Thyroid gland (tissue), 4 donors: ENCODE measurements around the gene CANT1.

ENCODE experiments used
- POLR2A ChIP-seq, 2 donors: fragments of 450-650 bp; IDR thresholded peaks; one replicate each; pipeline ENCODE4 v1.6.1; 2017; ENCODE audit warnings: antibody characterized with exemption in 2 of 2, mild to moderate bottlenecking in 2 of 2, moderate library complexity in 1 of 2
- TF ChIP-seq, protein P1 (sequence below), 6 experiments: fragments of 200-600 bp in 3 of 6; fragments of 450-650 bp in 3 of 6; sonication (generic) in 3 of 6; IDR thresholded peaks; one replicate each; pipeline ENCODE4 v1.5.1; 2016 to 2019; ENCODE audit warnings: antibody characterized with exemption in 6 of 6, mild to moderate bottlenecking in 2 of 6, inconsistent platforms in 1 of 6, moderate library complexity in 1 of 6

DNA sequence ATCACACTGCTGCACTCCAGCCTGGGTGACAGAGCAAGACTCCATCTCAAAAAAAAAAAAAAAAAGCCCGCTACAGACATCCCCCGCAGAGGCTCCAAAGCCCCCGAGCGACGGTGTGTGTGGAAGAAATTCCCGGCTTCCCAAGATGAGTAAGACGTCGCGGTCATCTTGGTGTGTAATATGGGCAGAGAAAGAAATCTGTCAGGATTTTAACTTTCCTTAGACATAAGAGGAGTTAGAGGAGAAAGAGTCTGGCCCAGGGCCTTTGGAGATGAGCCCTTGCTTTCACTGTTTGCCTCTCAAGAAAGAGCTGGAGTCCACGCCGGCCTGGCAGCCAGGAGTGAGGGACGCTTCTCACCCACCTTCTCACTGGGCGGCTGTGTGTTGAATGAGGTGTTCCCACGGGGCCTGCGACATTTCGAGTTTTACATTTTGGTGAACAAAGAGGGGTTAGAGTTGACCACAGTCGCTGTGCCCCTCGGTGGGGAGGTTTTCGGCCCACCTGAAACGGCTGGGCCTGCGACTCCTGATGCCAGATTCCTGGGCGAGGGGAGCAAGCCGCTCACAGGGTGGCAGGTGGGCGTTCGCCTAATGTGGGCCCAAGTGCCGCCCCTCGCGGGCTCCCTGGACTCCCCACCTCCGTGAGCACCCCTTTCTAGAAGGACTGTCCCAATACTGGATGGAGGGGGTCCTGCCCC is 32.3 kb upstream of the CANT1 start:
- TF ChIP-seq POLR2A (IDR thresholded peaks at IDR 0.05): no peak
- TF ChIP-seq, protein P1, sequence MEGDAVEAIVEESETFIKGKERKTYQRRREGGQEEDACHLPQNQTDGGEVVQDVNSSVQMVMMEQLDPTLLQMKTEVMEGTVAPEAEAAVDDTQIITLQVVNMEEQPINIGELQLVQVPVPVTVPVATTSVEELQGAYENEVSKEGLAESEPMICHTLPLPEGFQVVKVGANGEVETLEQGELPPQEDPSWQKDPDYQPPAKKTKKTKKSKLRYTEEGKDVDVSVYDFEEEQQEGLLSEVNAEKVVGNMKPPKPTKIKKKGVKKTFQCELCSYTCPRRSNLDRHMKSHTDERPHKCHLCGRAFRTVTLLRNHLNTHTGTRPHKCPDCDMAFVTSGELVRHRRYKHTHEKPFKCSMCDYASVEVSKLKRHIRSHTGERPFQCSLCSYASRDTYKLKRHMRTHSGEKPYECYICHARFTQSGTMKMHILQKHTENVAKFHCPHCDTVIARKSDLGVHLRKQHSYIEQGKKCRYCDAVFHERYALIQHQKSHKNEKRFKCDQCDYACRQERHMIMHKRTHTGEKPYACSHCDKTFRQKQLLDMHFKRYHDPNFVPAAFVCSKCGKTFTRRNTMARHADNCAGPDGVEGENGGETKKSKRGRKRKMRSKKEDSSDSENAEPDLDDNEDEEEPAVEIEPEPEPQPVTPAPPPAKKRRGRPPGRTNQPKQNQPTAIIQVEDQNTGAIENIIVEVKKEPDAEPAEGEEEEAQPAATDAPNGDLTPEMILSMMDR (IDR thresholded peaks at IDR 0.05): no peak
